Measurements from ENCODE around the gene DSC1.

DNA sequence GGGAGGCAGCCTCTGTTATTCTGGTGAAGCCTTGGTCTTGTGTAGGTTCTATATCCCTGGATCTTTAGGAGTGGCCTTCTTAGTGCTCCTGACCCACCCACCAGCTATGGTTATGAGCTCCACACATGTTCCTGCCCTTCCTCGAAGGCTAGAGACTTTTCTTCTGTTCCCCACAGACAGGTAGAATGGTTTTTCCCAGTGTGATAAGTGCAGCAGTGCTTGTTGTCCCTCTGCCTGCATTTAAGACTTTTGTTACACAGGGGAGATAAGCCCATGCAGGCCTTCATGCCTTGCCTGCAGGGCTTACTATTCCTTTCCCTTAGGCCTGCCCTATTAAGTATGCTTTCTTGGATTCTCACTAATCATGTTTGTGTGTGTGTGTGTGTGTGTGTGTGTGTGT, 48.4 kb upstream of the DSC1 start:
- TF ChIP-seq, protein P1, sequence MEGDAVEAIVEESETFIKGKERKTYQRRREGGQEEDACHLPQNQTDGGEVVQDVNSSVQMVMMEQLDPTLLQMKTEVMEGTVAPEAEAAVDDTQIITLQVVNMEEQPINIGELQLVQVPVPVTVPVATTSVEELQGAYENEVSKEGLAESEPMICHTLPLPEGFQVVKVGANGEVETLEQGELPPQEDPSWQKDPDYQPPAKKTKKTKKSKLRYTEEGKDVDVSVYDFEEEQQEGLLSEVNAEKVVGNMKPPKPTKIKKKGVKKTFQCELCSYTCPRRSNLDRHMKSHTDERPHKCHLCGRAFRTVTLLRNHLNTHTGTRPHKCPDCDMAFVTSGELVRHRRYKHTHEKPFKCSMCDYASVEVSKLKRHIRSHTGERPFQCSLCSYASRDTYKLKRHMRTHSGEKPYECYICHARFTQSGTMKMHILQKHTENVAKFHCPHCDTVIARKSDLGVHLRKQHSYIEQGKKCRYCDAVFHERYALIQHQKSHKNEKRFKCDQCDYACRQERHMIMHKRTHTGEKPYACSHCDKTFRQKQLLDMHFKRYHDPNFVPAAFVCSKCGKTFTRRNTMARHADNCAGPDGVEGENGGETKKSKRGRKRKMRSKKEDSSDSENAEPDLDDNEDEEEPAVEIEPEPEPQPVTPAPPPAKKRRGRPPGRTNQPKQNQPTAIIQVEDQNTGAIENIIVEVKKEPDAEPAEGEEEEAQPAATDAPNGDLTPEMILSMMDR (IDR thresholded peaks at IDR 0.05; ENCODE audit: insufficient read depth, low read length, poor library complexity, severe bottlenecking), result no peak
- TF ChIP-seq EZH2phosphoT487 (conservative IDR thresholded peaks at IDR 0.05; ENCODE audit: low read length), result no peak

Data from SU-DHL-6 (cell line).